Activated T-cell treated with anti-CD3 and anti-CD28 coated beads, Interleukin-2, amount 50 U/mL, for 24 hours (primary cell): ENCODE measurements around the gene HDAC9.

Experiments used
- DNase-seq: peaks from one replicate; pipeline ENCODE4 v3.0.0-alpha.2; 2020
- H3K27ac Mint-ChIP-seq: 2 replicates; pipeline ENCODE4 v1.8.0; 2020; ENCODE audit warnings: mild to moderate bottlenecking, mixed read lengths
- H3K27me3 Mint-ChIP-seq: 2 replicates; pipeline ENCODE4 v1.8.0; 2020; ENCODE audit warnings: mixed read lengths
- H3K36me3 Mint-ChIP-seq: 2 replicates; pipeline ENCODE4 v1.8.0; 2020; ENCODE audit warnings: low read depth, mixed read lengths
- H3K4me1 Mint-ChIP-seq: 2 replicates; pipeline ENCODE4 v1.8.0; 2020; ENCODE audit warnings: low read depth, mixed read lengths
- H3K4me3 Mint-ChIP-seq: 2 replicates; pipeline ENCODE4 v1.8.0; 2020; ENCODE audit warnings: mild to moderate bottlenecking, moderate library complexity, mixed read lengths
- H3K9me3 Mint-ChIP-seq: 2 replicates; pipeline ENCODE4 v1.8.0; 2020; ENCODE audit warnings: mixed read lengths

HDAC9 gene

GRCh38 chr7:18607025-18607424 lies 111.5 kb downstream of the HDAC9 start:
- H3K9me3 Mint-ChIP-seq, result peaks cover 16% of the 10 kb centered on the region
- no peaks in the 10 kb centered on the region for H3K27me3 Mint-ChIP-seq
- no peak overlapping the region for H3K27ac Mint-ChIP-seq
- no peaks in the 10 kb centered on the region for H3K36me3 Mint-ChIP-seq
- DNase-seq, result no peak
- no peaks in the 10 kb centered on the region for H3K4me1 Mint-ChIP-seq
- no peak overlapping the region for H3K4me3 Mint-ChIP-seq

GRCh38 chr7:18610331-18610948 lies 114.9 kb downstream of the HDAC9 start:
- Mint-ChIP-seq H3K4me3 (no peak overlapping the region), H3K27ac (no peak overlapping the region), H3K36me3 (no peaks in the 10 kb centered on the region), H3K27me3 (no peaks in the 10 kb centered on the region), H3K4me1 (no peaks in the 10 kb centered on the region), H3K9me3 (peaks cover 2% of the 10 kb centered on the region)
- DNase-seq, result no peak

GRCh38 chr7:18614841-18615240 lies 119.3 kb downstream of the HDAC9 start:
- DNase-seq, result no peak
- Mint-ChIP-seq H3K27ac (no peak overlapping the region), H3K4me1 (no peaks in the 10 kb centered on the region), H3K36me3 (no peaks in the 10 kb centered on the region), H3K4me3 (no peak overlapping the region), H3K9me3 (no peaks in the 10 kb centered on the region), H3K27me3 (no peaks in the 10 kb centered on the region)

GRCh38 chr7:18619311-18619710 lies 123.8 kb downstream of the HDAC9 start:
- no peaks in the 10 kb centered on the region for H3K4me1 Mint-ChIP-seq
- no peak overlapping the region for H3K27ac Mint-ChIP-seq
- DNase-seq, result no peak
- no peaks in the 10 kb centered on the region for H3K27me3 Mint-ChIP-seq
- no peaks in the 10 kb centered on the region for H3K9me3 Mint-ChIP-seq
- no peak overlapping the region for H3K4me3 Mint-ChIP-seq
- no peaks in the 10 kb centered on the region for H3K36me3 Mint-ChIP-seq

- no peaks in the 10 kb centered on the region for H3K36me3 Mint-ChIP-seq
- no peak overlapping the region for H3K27ac Mint-ChIP-seq
- no peak for DNase-seq
- H3K27me3 Mint-ChIP-seq, result no peaks in the 10 kb centered on the region
- H3K9me3 Mint-ChIP-seq, result no peaks in the 10 kb centered on the region
- no peaks in the 10 kb centered on the region for H3K4me1 Mint-ChIP-seq
- no peak overlapping the region for H3K4me3 Mint-ChIP-seq
Measured at GRCh38 chr7:18623389-18623788, 127.8 kb downstream of the HDAC9 start.

- DNase-seq, result no peak
- H3K9me3 Mint-ChIP-seq, result no peaks in the 10 kb centered on the region
- H3K27ac Mint-ChIP-seq, result no peak overlapping the region
- H3K4me1 Mint-ChIP-seq, result no peaks in the 10 kb centered on the region
- H3K36me3 Mint-ChIP-seq, result no peaks in the 10 kb centered on the region
- H3K27me3 Mint-ChIP-seq, result no peaks in the 10 kb centered on the region
- no peak overlapping the region for H3K4me3 Mint-ChIP-seq
Measured at GRCh38 chr7:18624459-18624858, 128.9 kb downstream of the HDAC9 start.

- Mint-ChIP-seq H3K36me3 (no peaks in the 10 kb centered on the region), H3K27ac (no peak overlapping the region)
Measured at GRCh38 chr7:18626086-18626485, 130.5 kb downstream of the HDAC9 start.

GRCh38 chr7:18626717-18627116 lies 131.2 kb downstream of the HDAC9 start:
- H3K36me3 Mint-ChIP-seq, result no peaks in the 10 kb centered on the region
- no peaks in the 10 kb centered on the region for H3K27me3 Mint-ChIP-seq
- DNase-seq, result no peak
- H3K4me1 Mint-ChIP-seq, result no peaks in the 10 kb centered on the region
- no peaks in the 10 kb centered on the region for H3K9me3 Mint-ChIP-seq
- no peak overlapping the region for H3K4me3 Mint-ChIP-seq
- H3K27ac Mint-ChIP-seq, result no peak overlapping the region

More at GRCh38 chr7:18626086-18626485, 130.5 kb downstream of the HDAC9 start:
- no peak for DNase-seq
- Mint-ChIP-seq H3K4me3 (no peak overlapping the region), H3K27me3 (no peaks in the 10 kb centered on the region), H3K9me3 (no peaks in the 10 kb centered on the region), H3K4me1 (no peaks in the 10 kb centered on the region)

- DNase-seq, result no peak
- H3K27ac Mint-ChIP-seq, result no peak overlapping the region
- H3K4me1 Mint-ChIP-seq, result peaks cover 7% of the 10 kb centered on the region
- H3K36me3 Mint-ChIP-seq, result no peaks in the 10 kb centered on the region
- no peaks in the 10 kb centered on the region for H3K27me3 Mint-ChIP-seq
- H3K4me3 Mint-ChIP-seq, result no peak overlapping the region
- no peaks in the 10 kb centered on the region for H3K9me3 Mint-ChIP-seq
Measured at GRCh38 chr7:18637516-18637915, 142.0 kb downstream of the HDAC9 start.

GRCh38 chr7:18638594-18639452 lies 143.3 kb downstream of the HDAC9 start:
- Mint-ChIP-seq H3K27me3 (no peaks in the 10 kb centered on the region), H3K4me3 (no peak overlapping the region), H3K27ac (peak overlapping the region; percentile 63), H3K9me3 (no peaks in the 10 kb centered on the region), H3K4me1 (peaks cover 7% of the 10 kb centered on the region), H3K36me3 (no peaks in the 10 kb centered on the region)
- DNase-seq, result no peak

- H3K9me3 Mint-ChIP-seq, result no peaks in the 10 kb centered on the region
- H3K4me3 Mint-ChIP-seq, result no peak overlapping the region
- peaks cover 7% of the 10 kb centered on the region for H3K4me1 Mint-ChIP-seq
- no peak for DNase-seq
- no peaks in the 10 kb centered on the region for H3K36me3 Mint-ChIP-seq
- H3K27ac Mint-ChIP-seq, result peak overlapping the region; percentile 55
- H3K27me3 Mint-ChIP-seq, result no peaks in the 10 kb centered on the region
Measured at GRCh38 chr7:18639711-18640110, 144.2 kb downstream of the HDAC9 start.

GRCh38 chr7:18644981-18645380 lies 149.4 kb downstream of the HDAC9 start:
- Mint-ChIP-seq H3K27ac (no peak overlapping the region), H3K36me3 (no peaks in the 10 kb centered on the region), H3K9me3 (no peaks in the 10 kb centered on the region), H3K27me3 (no peaks in the 10 kb centered on the region), H3K4me1 (no peaks in the 10 kb centered on the region), H3K4me3 (no peak overlapping the region)
- DNase-seq, result no peak

- no peak for DNase-seq
- no peaks in the 10 kb centered on the region for H3K27me3 Mint-ChIP-seq
- H3K27ac Mint-ChIP-seq, result no peak overlapping the region
- H3K4me1 Mint-ChIP-seq, result no peaks in the 10 kb centered on the region
- no peak overlapping the region for H3K4me3 Mint-ChIP-seq
- no peaks in the 10 kb centered on the region for H3K36me3 Mint-ChIP-seq
- no peaks in the 10 kb centered on the region for H3K9me3 Mint-ChIP-seq
Measured at GRCh38 chr7:18647582-18647981, 152.0 kb downstream of the HDAC9 start.

GRCh38 chr7:18648849-18649758 lies 153.6 kb downstream of the HDAC9 start:
- Mint-ChIP-seq H3K27ac (no peak overlapping the region), H3K9me3 (no peaks in the 10 kb centered on the region), H3K27me3 (no peaks in the 10 kb centered on the region), H3K4me1 (no peaks in the 10 kb centered on the region), H3K4me3 (no peak overlapping the region), H3K36me3 (no peaks in the 10 kb centered on the region)
- no peak for DNase-seq
